ENCODE results near the gene MED20. TPM values are rescaled to one million over a fixed set of nuclear protein-coding genes. Genes with fewer than 3 reads are reported as not detected.

Gene MED20
- total RNA-seq, 1 experiment from 2014 or later = 26.2 TPM

Other genes with a start within 250 kb of the MED20 start
- 2.4 and 3.6 TPM in 2 replicates for gene TFEB, start 185.5 kb downstream of the MED20 start, total RNA-seq (2014; rRNA removed)
- not detected in 2 replicates for gene PGC, start 173.7 kb downstream of the MED20 start, total RNA-seq (2014; rRNA removed)
- 3.3 and 3.4 TPM in 2 replicates for gene FRS3, start 141.2 kb downstream of the MED20 start, total RNA-seq (2014; rRNA removed)
- gene PRICKLE4, start 140.4 kb downstream of the MED20 start, total RNA-seq (2014; rRNA removed) = 1.7 and 3.1 TPM in 2 replicates
- gene TOMM6, start 133.4 kb downstream of the MED20 start, total RNA-seq (2014; rRNA removed) = 157 and 160 TPM in 2 replicates
- gene USP49, start 25.8 kb downstream of the MED20 start, total RNA-seq (2014; rRNA removed) = 1.6 and 1.7 TPM in 2 replicates
- 18.5 and 23.7 TPM in 2 replicates for gene BYSL, start 360 bp upstream of the MED20 start, total RNA-seq (2014; rRNA removed)
- gene CCND3, start 20.7 kb upstream of the MED20 start, total RNA-seq (2014; rRNA removed) = 176 and 251 TPM in 2 replicates
- 18.1 and 26.5 TPM in 2 replicates for gene TAF8, start 129.4 kb upstream of the MED20 start, total RNA-seq (2014; rRNA removed)
- 0.45 and 0.75 TPM in 2 replicates for gene C6orf132, start 221.5 kb upstream of the MED20 start, total RNA-seq (2014; rRNA removed)